ENCODE results near the gene HIGD1B.

DNA sequence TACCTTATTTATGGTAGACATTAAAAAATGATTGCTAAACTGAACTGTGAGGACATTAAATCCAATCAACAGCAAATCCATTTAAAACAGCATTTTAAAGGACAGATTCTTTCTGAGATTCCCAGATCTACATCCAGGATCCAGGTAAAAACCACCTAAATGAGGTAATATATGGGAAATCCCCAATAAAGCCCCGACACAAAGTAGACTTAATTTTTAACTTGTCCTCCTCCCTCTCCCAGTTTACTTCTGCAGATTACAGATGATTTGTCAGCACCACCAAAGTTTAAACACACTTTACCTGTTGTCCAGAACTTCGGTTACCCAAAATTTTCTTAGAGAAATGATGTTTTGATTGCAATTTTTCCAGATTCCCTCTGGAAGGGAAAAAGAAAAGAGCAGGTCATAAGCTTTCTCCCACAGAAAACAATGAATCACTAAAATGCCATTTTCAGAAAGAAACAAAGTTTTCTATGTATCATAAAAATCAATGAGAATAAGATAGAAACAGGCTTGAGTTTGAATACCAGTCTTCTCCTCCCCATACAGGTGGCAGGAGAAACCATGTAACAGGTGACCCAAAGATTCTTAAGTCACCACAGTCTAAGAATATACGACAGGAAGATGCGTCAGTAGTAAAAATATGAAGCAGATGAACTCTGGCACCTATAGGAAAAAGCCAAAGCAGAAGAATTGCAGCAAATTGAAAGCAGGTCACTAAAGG is 40.4 kb upstream of the HIGD1B start:
- TF ChIP-seq TCF12 (IDR thresholded peaks at IDR 0.05; ENCODE audit: low read depth) (no peak), EGR1 (IDR thresholded peaks at IDR 0.05) (no peak)
